Activated CD4-positive, alpha-beta T cell treated with anti-CD3 and anti-CD28 coated beads, Interleukin-2, amount 50 U/mL, for 24 hours (primary cell): ENCODE results near the gene BTN1A1.
"Not testable (repeated sequence)": the region's sequence is repeated elsewhere in the genome, so short reads cannot be mapped to it uniquely, and the experiment has no call there.

Experiments
- DNase-seq, 2 donors: peaks; one replicate each; pipeline ENCODE4 v3.0.0-alpha.2; 2020; ENCODE audit warnings: low read depth in 1 of 2, low spot score in 1 of 2

BTN1A1 gene

GRCh38 chr6:26536571-26537159 is 36.6 kb downstream of the BTN1A1 start:
- DNase-seq, result peak in 1 of 2 donors; percentile 20

GRCh38 chr6:26537160-26537845 is 37.2 kb downstream of the BTN1A1 start:
- DNase-seq, result peak; percentile 87 to 93

- DNase-seq, result peak; percentile 68 to 83
Observed at GRCh38 chr6:26537846-26538571, 37.9 kb downstream of the BTN1A1 start, which contains the start of gene HMGN4. Gene HMGN4 (plus strand): TSS chr6:26538366. CDS start chr6:26545207, 6,841 bp downstream.

GRCh38 chr6:26538572-26538902 is 38.4 kb downstream of the BTN1A1 start:
- DNase-seq, result no peak

GRCh38 chr6:26539071-26539615 is 39.0 kb downstream of the BTN1A1 start:
- DNase-seq, result no peak

GRCh38 chr6:26541579-26541978 is 41.5 kb downstream of the BTN1A1 start:
- no peak for DNase-seq

- DNase-seq, result no peak
Observed at GRCh38 chr6:26543953-26544352, 43.9 kb downstream of the BTN1A1 start.

- no peak for DNase-seq
Observed at GRCh38 chr6:26544473-26544872, 44.4 kb downstream of the BTN1A1 start.

- DNase-seq, result no peak
Observed at GRCh38 chr6:26545627-26546026, 45.5 kb downstream of the BTN1A1 start.

GRCh38 chr6:26547363-26547762 is 47.3 kb downstream of the BTN1A1 start:
- not testable (repeated sequence) for DNase-seq

- peak; percentile 24 to 59 for DNase-seq
Observed at GRCh38 chr6:26550250-26550993, 50.3 kb downstream of the BTN1A1 start.

GRCh38 chr6:26552205-26552604 is 52.1 kb downstream of the BTN1A1 start:
- DNase-seq, result no peak

- no peak for DNase-seq
Observed at GRCh38 chr6:26552640-26553188, 52.6 kb downstream of the BTN1A1 start.

- DNase-seq, result peak; percentile 80 to 81
Observed at GRCh38 chr6:26553264-26553634, 53.1 kb downstream of the BTN1A1 start.

GRCh38 chr6:26553635-26554446 is 53.7 kb downstream of the BTN1A1 start:
- peak; percentile 79 to 86 for DNase-seq

- no peak for DNase-seq
Observed at GRCh38 chr6:26554447-26554696, 54.3 kb downstream of the BTN1A1 start.

- peak; percentile 50 to 58 for DNase-seq
Observed at GRCh38 chr6:26554697-26555504, 54.8 kb downstream of the BTN1A1 start.

GRCh38 chr6:26555505-26556262 is 55.6 kb downstream of the BTN1A1 start:
- DNase-seq, result no peak
